AG09309 (cell line): ENCODE data around the gene CLTB.

Experiments used
- DNase-seq: peaks from one replicate; pipeline ENCODE4 v3.0.0-alpha.2; 2010; ENCODE audit warnings: low read depth
- H3K4me3 ChIP-seq: 2 replicates; pipeline ENCODE4 v1.5.1; 2011; ENCODE audit warnings: mild to moderate bottlenecking, low read depth, low read length, moderate library complexity; ENCODE audit not compliant: control insufficient read depth
- CTCF ChIP-seq: IDR thresholded peaks from 2 replicates; pipeline ENCODE4 v1.5.1; 2011; ENCODE audit warnings: mild to moderate bottlenecking, low read depth, low read length, inconsistent platforms; ENCODE audit not compliant: insufficient read depth, control insufficient read depth; ENCODE audit errors: missing control alignments

CLTB gene

GRCh38 chr5:176405656-176406435, 10.5 kb downstream of the CLTB start:
- H3K4me3 ChIP-seq: no peak overlapping the region
- no peak for DNase-seq
- TF ChIP-seq CTCF: no peak

- no peak overlapping the region for H3K4me3 ChIP-seq
- TF ChIP-seq CTCF: no peak
- DNase-seq: no peak
These were observed 14.8 kb downstream of the CLTB start for GRCh38 chr5:176401281-176402205.

GRCh38 chr5:176400382-176401156, 15.8 kb downstream of the CLTB start:
- no peak for DNase-seq
- no peak overlapping the region for H3K4me3 ChIP-seq
- no peak for TF ChIP-seq CTCF

- no peak for TF ChIP-seq CTCF
- H3K4me3 ChIP-seq: no peak overlapping the region
- DNase-seq: no peak
These were observed 18.5 kb downstream of the CLTB start for GRCh38 chr5:176397736-176398420.

GRCh38 chr5:176396330-176396729, 20.0 kb downstream of the CLTB start:
- TF ChIP-seq CTCF: no peak
- DNase-seq: no peak
- no peak overlapping the region for H3K4me3 ChIP-seq
